KMS-11 (cell line): Measurements from ENCODE around the gene ARGLU1.

ENCODE experiments used
- H2AFZ ChIP-seq: fragments of 200-600 bp; sonication (generic); 2 replicates; pipeline ENCODE4 v1.6.1; 2016; ENCODE audit warnings: antibody characterized with exemption, mixed run types, low read depth
- H3K27ac ChIP-seq: fragments of 200-600 bp; sonication (generic); 2 replicates; pipeline ENCODE4 v1.6.1; 2016; ENCODE audit warnings: mild to moderate bottlenecking, mixed run types
- H3K27me3 ChIP-seq: fragments of 200-600 bp; sonication (generic); 2 replicates; pipeline ENCODE4 v1.6.1; 2017; ENCODE audit warnings: mild to moderate bottlenecking, low read depth, mixed run types, moderate library complexity; ENCODE audit not compliant: insufficient read depth
- H3K36me3 ChIP-seq: fragments of 200-600 bp; sonication (generic); 2 replicates; pipeline ENCODE4 v1.6.1; 2017; ENCODE audit warnings: mild to moderate bottlenecking, mixed run types; ENCODE audit not compliant: insufficient read depth
- H3K4me1 ChIP-seq: fragments of 200-600 bp; sonication (generic); 2 replicates; pipeline ENCODE4 v1.6.1; 2016; ENCODE audit warnings: mild to moderate bottlenecking, low read depth, mixed run types; ENCODE audit not compliant: poor library complexity, severe bottlenecking
- H3K4me2 ChIP-seq: fragments of 200-600 bp; sonication (generic); 2 replicates; pipeline ENCODE4 v1.7.0; 2016; ENCODE audit warnings: mild to moderate bottlenecking, mixed run types
- H3K4me3 ChIP-seq: fragments of 200-600 bp; sonication (generic); IDR thresholded peaks from 2 replicates; pipeline ENCODE4 v1.6.1; 2017; ENCODE audit warnings: low read depth, low read length, mixed read lengths; ENCODE audit not compliant: insufficient read depth
- H3K79me2 ChIP-seq: fragments of 200-600 bp; sonication (generic); 2 replicates; pipeline ENCODE4 v1.6.1; 2016; ENCODE audit warnings: low read depth, mixed run types; ENCODE audit not compliant: insufficient read depth
- H3K9ac ChIP-seq: fragments of 200-600 bp; sonication (generic); 2 replicates; pipeline ENCODE4 v1.6.1; 2016; ENCODE audit warnings: mild to moderate bottlenecking, mixed run types
- H4K20me1 ChIP-seq: fragments of 200-600 bp; sonication (generic); 2 replicates; pipeline ENCODE4 v1.6.1; 2016; ENCODE audit warnings: mild to moderate bottlenecking, mixed run types; ENCODE audit not compliant: insufficient read depth
- CTCF ChIP-seq: fragments of 200-600 bp; sonication (generic); conservative IDR thresholded peaks from 2 replicates; pipeline ENCODE4 v1.6.1; 2017; ENCODE audit warnings: low read depth, mild to moderate bottlenecking, antibody characterized with exemption, low read length, moderate library complexity, mixed read lengths

Gene ARGLU1

GRCh38 chr13:106534639-106535551 is 33.0 kb downstream of the ARGLU1 start:
- Histone ChIP-seq H3K27ac (no peak overlapping the region), H3K36me3 (no peaks in the 10 kb centered on the region), H3K4me3 (no peak overlapping the region), H4K20me1 (no peaks in the 10 kb centered on the region), H2AFZ (no peak overlapping the region), H3K27me3 (no peaks in the 10 kb centered on the region), H3K9ac (no peak overlapping the region), H3K4me1 (no peaks in the 10 kb centered on the region), H3K79me2 (no peaks in the 10 kb centered on the region), H3K4me2 (peak overlapping the region; percentile 48; the same call in 1 of the 2 replicates)
- TF ChIP-seq CTCF = no peak

- TF ChIP-seq CTCF = no peak
- Histone ChIP-seq H2AFZ (no peak overlapping the region; the same call in 1 of the 2 replicates), H3K27me3 (no peaks in the 10 kb centered on the region), H3K4me3 (no peak overlapping the region), H3K36me3 (no peaks in the 10 kb centered on the region), H4K20me1 (no peaks in the 10 kb centered on the region), H3K4me1 (no peaks in the 10 kb centered on the region), H3K4me2 (peak overlapping the region; percentile 48; the same call in 1 of the 2 replicates), H3K9ac (no peak overlapping the region), H3K79me2 (no peaks in the 10 kb centered on the region), H3K27ac (no peak overlapping the region)
Measured at GRCh38 chr13:106533943-106534638, 33.8 kb downstream of the ARGLU1 start.

- Histone ChIP-seq H3K27me3 (no peaks in the 10 kb centered on the region), H4K20me1 (no peaks in the 10 kb centered on the region), H3K27ac (no peak overlapping the region), H2AFZ (no peak overlapping the region; the same call in 1 of the 2 replicates), H3K4me2 (0 out of 2 replicates have a peak overlapping the region, but pooled peaks have one; percentile 27), H3K4me3 (no peak overlapping the region), H3K4me1 (no peaks in the 10 kb centered on the region), H3K9ac (no peak overlapping the region), H3K36me3 (no peaks in the 10 kb centered on the region), H3K79me2 (no peaks in the 10 kb centered on the region)
- TF ChIP-seq CTCF = no peak
Measured at GRCh38 chr13:106533101-106533942, 34.6 kb downstream of the ARGLU1 start.
